T-helper 22 cell (primary cell): Measurements from ENCODE around the gene ASIC5.
"Not testable (repeated sequence)": the region's sequence is repeated elsewhere in the genome, so short reads cannot be mapped to it uniquely, and the experiment has no call there.

ENCODE experiments used
- DNase-seq: peaks from one replicate; pipeline ENCODE4 v3.0.0-alpha.2; 2020; ENCODE audit warnings: low read depth

The ASIC5 gene

GRCh38 chr4:155800685-155801343 is 65.3 kb downstream of the ASIC5 start:
- DNase-seq: no peak

DNA sequence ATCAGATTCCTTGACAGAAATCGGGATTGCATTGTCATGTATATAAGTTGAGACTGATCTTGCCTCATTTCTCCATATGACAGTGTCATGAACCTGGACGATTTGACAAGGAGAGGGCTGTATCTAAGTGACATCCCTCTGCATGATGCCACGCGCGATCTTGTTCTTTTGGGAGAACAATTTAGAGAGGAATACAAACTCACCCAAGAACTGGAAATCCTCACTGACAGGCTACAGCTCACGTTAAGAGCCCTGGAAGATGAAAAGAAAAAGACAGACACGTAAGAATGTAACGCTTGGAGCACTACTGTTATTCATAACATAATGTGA is 66.3 kb downstream of the ASIC5 start:
- no peak for DNase-seq

- DNase-seq: no peak
These were observed 66.8 kb downstream of the ASIC5 start for GRCh38 chr4:155799116-155799793.

GRCh38 chr4:155797581-155797980 is 68.5 kb downstream of the ASIC5 start:
- not testable (repeated sequence) for DNase-seq

- no peak for DNase-seq
These were observed 70.1 kb downstream of the ASIC5 start for GRCh38 chr4:155795991-155796390.

- DNase-seq: no peak
These were observed 71.4 kb downstream of the ASIC5 start for GRCh38 chr4:155794589-155795236.

DNA sequence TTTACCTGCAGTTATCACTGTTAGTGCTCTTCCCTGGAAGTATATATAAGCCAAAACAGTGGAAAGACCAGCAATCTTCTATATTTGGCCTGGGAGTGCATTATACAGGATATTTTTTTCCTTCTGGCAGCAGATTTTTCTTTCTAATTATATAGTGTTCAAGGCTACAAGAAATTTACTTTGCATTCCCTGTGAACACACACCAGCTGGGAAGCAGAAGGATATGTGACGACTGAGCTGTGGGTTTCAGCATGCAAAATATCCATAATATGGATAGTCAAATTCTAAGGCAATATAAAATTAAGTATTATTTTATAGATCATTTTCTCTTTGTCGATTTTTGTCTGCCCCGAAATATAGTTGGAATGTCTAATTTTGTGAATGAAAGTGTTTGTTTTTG is 76.1 kb downstream of the ASIC5 start:
- no peak for DNase-seq

- DNase-seq: no peak
These were observed 76.7 kb downstream of the ASIC5 start for GRCh38 chr4:155789391-155789790.

GRCh38 chr4:155787113-155787710 is 78.9 kb downstream of the ASIC5 start:
- no peak for DNase-seq

GRCh38 chr4:155785828-155786227 is 80.2 kb downstream of the ASIC5 start:
- no peak for DNase-seq

- no peak for DNase-seq
These were observed 81.4 kb downstream of the ASIC5 start for GRCh38 chr4:155784637-155785036.

DNA sequence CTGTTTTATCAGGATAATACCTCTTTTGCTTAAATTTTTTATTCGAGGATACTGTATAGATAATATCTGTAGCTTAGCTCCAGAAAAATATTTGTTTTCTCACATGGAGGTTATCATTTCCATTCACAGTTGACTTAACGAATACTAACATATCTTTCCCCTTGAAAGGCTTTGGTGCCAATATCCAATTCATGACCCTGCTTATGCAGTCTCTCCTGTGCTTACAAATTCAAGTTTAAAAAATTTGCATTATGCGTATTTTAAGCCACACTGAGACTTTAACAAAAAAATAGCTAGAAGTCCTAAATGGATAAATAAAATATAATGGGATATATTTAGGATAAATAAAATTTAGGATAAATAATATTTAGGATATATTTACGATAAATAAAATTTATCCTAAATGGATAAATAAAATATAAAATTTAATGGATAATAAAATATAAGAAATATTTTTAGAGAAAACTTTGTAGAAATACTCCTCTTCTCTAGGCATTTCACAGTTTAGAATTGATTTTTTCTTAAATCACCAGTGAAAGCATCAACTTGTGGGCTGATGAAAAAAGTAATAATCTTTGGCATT is 84.7 kb downstream of the ASIC5 start:
- DNase-seq: no peak

- DNase-seq: no peak
These were observed 85.3 kb downstream of the ASIC5 start for GRCh38 chr4:155780775-155781174.
